ENCODE data around the gene GMDS. TPM values are rescaled to one million over a fixed set of nuclear protein-coding genes. Genes with fewer than 3 reads are reported as not detected.

GMDS gene
- total RNA-seq, 1 experiment from 2014 or later = 35.0 TPM

GRCh38 chr6:1917626-1918371 is 327.6 kb downstream of the GMDS start (continued):
- no peak for TF ChIP-seq ATF6 (CRISPR knock-in tag; IDR thresholded peaks at IDR 0.05)
- no peak for TF ChIP-seq TCF7 (CRISPR knock-in tag; IDR thresholded peaks at IDR 0.05; ENCODE audit: low read depth)
- no peak for TF ChIP-seq USF2 (CRISPR knock-in tag; IDR thresholded peaks at IDR 0.05)
- TF ChIP-seq GABPB1 (CRISPR knock-in tag; IDR thresholded peaks at IDR 0.05) = no peak
- no peak for TF ChIP-seq IRF1 (CRISPR knock-in tag; IDR thresholded peaks at IDR 0.05)
- no peak for TF ChIP-seq ZNF121 (CRISPR knock-in tag; IDR thresholded peaks at IDR 0.05)
- no peak for TF ChIP-seq SP1 (CRISPR knock-in tag; conservative IDR thresholded peaks at IDR 0.05)
- no peak for TF ChIP-seq E2F1 (CRISPR knock-in tag; IDR thresholded peaks at IDR 0.05)

- Mint-ChIP-seq H3K4me1 (peaks cover 40% of the 10 kb centered on the region), H3K9me3 (no peaks in the 10 kb centered on the region), H3K27ac (no peak overlapping the region), H3K4me3 (no peak overlapping the region), H3K36me3 (no peaks in the 10 kb centered on the region), H3K27me3 (ENCODE audit: low read depth) (no peaks in the 10 kb centered on the region)
- DNase-seq (ENCODE audit: low spot score) (no peak), ATAC-seq (no peak)
- ChIA-PET POLR2A (no interaction called here), CTCF (no interaction called here)
- TF ChIP-seq ZBTB43 (CRISPR knock-in tag; IDR thresholded peaks at IDR 0.05) (no peak), NFE2L1 (CRISPR knock-in tag; IDR thresholded peaks at IDR 0.05) (no peak), MAX (CRISPR knock-in tag; IDR thresholded peaks at IDR 0.05) (no peak), CREM (CRISPR knock-in tag; IDR thresholded peaks at IDR 0.05) (no peak), ATF1 (CRISPR knock-in tag; IDR thresholded peaks at IDR 0.05) (no peak), RELA (CRISPR knock-in tag; IDR thresholded peaks at IDR 0.05; ENCODE audit: borderline replicate concordance) (no peak), MLX (CRISPR knock-in tag; IDR thresholded peaks at IDR 0.05) (no peak), ZNF423 (CRISPR knock-in tag; IDR thresholded peaks at IDR 0.05) (no peak), ZNF512 (CRISPR knock-in tag; IDR thresholded peaks at IDR 0.05; ENCODE audit: borderline replicate concordance) (no peak), HMGA2 (CRISPR knock-in tag; IDR thresholded peaks at IDR 0.05) (no peak), PRDM15 (CRISPR knock-in tag; IDR thresholded peaks at IDR 0.05) (no peak), SP1 (CRISPR knock-in tag; conservative IDR thresholded peaks at IDR 0.05) (no peak), CBFB (CRISPR knock-in tag; IDR thresholded peaks at IDR 0.05; ENCODE audit: low read depth) (no peak), GABPB1 (CRISPR knock-in tag; IDR thresholded peaks at IDR 0.05) (no peak), USF1 (CRISPR knock-in tag; IDR thresholded peaks at IDR 0.05) (no peak)
Measured at GRCh38 chr6:1916334-1917070, 328.9 kb downstream of the GMDS start.

Measured in WTC11 (cell line).